ENCODE measurements around the gene GLI1. TPM values are rescaled to one million over a fixed set of nuclear protein-coding genes. Genes with fewer than 3 reads are reported as not detected.
A peak's percentile ranks its signal among the peaks of the same experiment; 100 is the strongest.

Gene GLI1
- total and polyA plus RNA-seq, 2 experiments from 2014 or later: 0.79 to 7.3 TPM

DNA sequence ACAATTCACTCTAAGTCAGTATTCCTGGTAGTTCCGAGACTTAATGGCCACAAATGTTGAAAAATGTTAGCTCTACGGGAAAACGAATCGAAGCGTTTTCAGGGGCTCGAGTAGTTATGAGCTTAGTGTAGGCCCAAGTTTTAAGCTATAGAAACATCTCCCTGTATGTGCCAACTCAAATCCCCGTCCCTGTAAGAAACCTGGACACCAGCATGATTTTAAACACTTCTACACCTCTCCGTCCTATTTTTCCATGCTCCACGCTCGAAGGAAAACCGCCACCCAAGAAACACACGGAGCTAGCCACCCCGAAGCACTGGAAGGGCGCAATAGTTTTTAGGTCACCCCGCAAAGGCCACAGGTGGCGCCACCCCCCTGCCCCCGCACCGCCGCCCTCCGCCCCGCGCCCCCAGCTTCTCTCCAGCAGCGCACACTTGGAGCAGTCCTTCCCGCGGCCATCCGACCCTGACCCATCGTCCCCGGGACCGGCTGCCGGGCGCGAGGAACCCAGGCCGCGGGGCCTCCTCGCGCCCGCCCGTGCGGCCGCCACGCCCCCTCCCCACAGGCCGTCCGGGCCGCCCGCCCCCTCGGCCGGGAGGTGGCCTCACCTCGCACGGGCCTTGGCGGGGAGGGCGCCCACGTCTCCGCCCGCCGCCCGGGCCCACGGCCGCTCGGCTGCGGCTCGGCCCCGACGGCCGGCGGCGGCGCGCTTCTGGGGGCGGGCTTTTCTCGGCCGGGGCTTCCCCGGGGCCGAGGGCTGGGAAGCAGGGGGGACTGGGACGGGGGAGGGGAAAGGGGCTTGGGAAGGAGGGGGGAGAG, 29.3 kb upstream of the GLI1 start:
- TF ChIP-seq CTCF (IDR thresholded peaks at IDR 0.05; ENCODE audit: low read depth, low read length): no peak
- H3K27me3 ChIP-seq: no peaks in the 10 kb centered on the region
- H3K27ac ChIP-seq: peak overlapping the region; percentile 97
- peak; percentile 30 to 80 for DNase-seq (ENCODE audit: low read depth in 1 of 2, low spot score in 1 of 2)
- H3K36me3 ChIP-seq: no peaks in the 10 kb centered on the region
- H3K4me3 ChIP-seq: peak overlapping the region; percentile 72
- H3K4me1 ChIP-seq (ENCODE audit: low read depth): peaks cover 15% of the 10 kb centered on the region
- no peaks in the 10 kb centered on the region for H3K9me3 ChIP-seq (ENCODE audit: low read depth)

DNA sequence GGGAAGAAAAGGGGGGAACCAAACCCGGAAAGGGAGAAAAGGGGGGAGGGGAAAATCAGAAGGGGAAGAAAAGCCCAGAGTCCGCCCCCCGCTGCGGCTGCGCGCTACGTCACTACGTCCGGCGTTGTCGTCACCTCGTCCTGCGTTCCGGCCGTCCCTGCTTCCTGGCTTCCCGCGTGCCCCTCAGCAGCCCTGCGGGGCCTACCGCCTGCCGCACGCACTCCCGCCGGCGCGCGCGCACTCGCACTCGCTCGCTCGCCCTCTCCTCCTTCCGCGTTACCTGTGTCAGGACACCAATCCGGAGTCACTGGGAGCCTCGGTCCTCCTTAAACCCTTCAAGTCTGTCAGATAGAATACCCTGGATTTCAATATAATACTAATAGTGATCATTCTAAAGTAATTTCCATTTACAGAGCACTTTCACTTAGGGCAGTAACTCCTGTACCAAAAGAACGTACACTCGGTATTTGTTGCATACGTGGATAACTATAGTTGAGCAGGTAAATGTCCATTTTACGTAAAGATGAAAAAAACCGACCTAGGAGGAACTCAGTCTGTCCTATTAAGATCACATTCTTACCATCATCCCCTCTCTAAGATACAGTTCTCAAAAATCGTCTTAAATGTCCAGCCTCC, 28.5 kb upstream of the GLI1 start, which contains the start of gene R3HDM2:
Gene R3HDM2 (minus strand): TSS at position 113 of the 636 bp plus-strand sequence. CDS start 120,615 bp downstream, outside the sequence.
- H3K27ac ChIP-seq: peak within 1 kb of the TSS; percentile 97
- no peaks in the 10 kb centered on the region for H3K27me3 ChIP-seq
- TF ChIP-seq CTCF (IDR thresholded peaks at IDR 0.05; ENCODE audit: low read depth, low read length): no peak
- H3K4me1 ChIP-seq (ENCODE audit: low read depth): peaks cover 15% of the 10 kb centered on the region
- H3K36me3 ChIP-seq: no peaks in the 10 kb centered on the region
- no peaks in the 10 kb centered on the region for H3K9me3 ChIP-seq (ENCODE audit: low read depth)
- DNase-seq (ENCODE audit: low read depth in 1 of 2, low spot score in 1 of 2): peak; percentile 95 to 97
- peak within 1 kb of the TSS; percentile 72 for H3K4me3 ChIP-seq

GRCh38 chr12:57431654-57432188, 27.9 kb upstream of the GLI1 start:
- H3K9me3 ChIP-seq (ENCODE audit: low read depth): no peaks in the 10 kb centered on the region
- H3K27ac ChIP-seq: peak overlapping the region; percentile 97
- no peak for DNase-seq (ENCODE audit: low read depth in 1 of 2, low spot score in 1 of 2)
- no peak overlapping the region for H3K4me3 ChIP-seq
- TF ChIP-seq CTCF (IDR thresholded peaks at IDR 0.05; ENCODE audit: low read depth, low read length): no peak
- H3K4me1 ChIP-seq (ENCODE audit: low read depth): peaks cover 15% of the 10 kb centered on the region
- no peaks in the 10 kb centered on the region for H3K27me3 ChIP-seq
- no peaks in the 10 kb centered on the region for H3K36me3 ChIP-seq

DNA sequence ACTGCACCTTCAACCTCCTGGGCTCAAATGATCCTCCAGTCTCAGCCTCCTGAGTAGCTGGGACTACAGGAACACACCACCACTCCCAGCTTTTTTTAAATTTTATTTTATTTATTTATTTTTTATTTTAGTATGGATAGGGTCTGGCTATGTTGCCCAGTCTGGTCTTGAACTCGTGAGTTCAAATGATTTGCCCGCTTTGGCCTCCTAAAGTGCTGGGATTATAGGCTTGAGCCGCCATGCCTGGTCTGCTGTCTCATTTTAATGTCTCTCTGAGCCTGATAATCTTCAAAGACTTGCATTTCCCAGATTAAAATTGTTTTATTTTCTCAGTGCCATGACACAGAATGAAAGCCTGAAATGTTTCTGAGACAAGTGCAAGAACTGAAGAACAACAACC, 26.2 kb upstream of the GLI1 start:
- Histone ChIP-seq H3K27ac (no peak overlapping the region), H3K4me1 (ENCODE audit: low read depth) (peaks cover 15% of the 10 kb centered on the region), H3K9me3 (ENCODE audit: low read depth) (no peaks in the 10 kb centered on the region), H3K4me3 (no peak overlapping the region), H3K36me3 (no peaks in the 10 kb centered on the region), H3K27me3 (no peaks in the 10 kb centered on the region)
- TF ChIP-seq CTCF (IDR thresholded peaks at IDR 0.05; ENCODE audit: low read depth, low read length): no peak
- DNase-seq (ENCODE audit: low read depth in 1 of 2, low spot score in 1 of 2): no peak

DNA sequence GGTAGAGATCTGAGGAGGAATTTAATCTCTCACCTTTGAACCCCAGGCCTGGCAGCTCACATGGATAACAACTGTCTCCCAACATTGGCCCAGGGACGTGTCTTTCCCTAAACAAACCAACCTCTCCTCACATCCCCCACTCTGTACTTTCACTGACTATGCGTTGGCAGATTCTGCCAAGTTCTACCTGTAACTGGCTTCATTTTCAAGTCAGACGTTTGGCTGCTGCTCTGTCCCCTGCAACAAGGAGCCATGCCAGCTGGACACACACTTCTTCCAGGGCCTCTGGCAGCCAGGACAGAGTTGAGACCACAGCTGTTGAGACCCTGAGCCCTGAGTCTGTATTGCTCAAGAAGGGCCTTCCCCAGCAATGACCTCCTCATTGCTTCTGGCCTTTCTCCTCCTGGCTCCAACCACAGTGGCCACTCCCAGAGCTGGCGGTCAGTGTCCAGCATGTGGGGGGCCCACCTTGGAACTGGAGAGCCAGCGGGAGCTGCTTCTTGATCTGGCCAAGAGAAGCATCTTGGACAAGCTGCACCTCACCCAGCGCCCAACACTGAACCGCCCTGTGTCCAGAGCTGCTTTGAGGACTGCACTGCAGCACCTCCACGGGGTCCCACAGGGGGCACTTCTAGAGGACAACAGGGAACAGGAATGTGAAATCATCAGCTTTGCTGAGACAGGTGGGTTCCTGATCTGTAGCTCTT, 24.9 kb upstream of the GLI1 start, which contains the start of gene INHBC:
Gene INHBC (plus strand): TSS at position 268 of the 707 bp plus-strand sequence. CDS start 103 bp downstream, at position 371.
- Histone ChIP-seq H3K4me1 (ENCODE audit: low read depth) (peaks cover 10% of the 10 kb centered on the region), H3K36me3 (no peaks in the 10 kb centered on the region), H3K4me3 (no peak within 1 kb of the TSS), H3K27ac (no peak within 1 kb of the TSS), H3K27me3 (no peaks in the 10 kb centered on the region), H3K9me3 (ENCODE audit: low read depth) (no peaks in the 10 kb centered on the region)
- no peak for DNase-seq (ENCODE audit: low read depth in 1 of 2, low spot score in 1 of 2)
- no peak for TF ChIP-seq CTCF (IDR thresholded peaks at IDR 0.05; ENCODE audit: low read depth, low read length)

Data from cardiac muscle cell (in vitro differentiated cells and primary cell).